ENCODE results near the gene S100A3. TPM values are rescaled to one million over a fixed set of nuclear protein-coding genes. Genes with fewer than 3 reads are reported as not detected.

The S100A3 gene
- total and polyA plus RNA-seq, 2 of the 13 experiments (the other 11 are each of a cell fraction or from before 2014, with no cell fraction given): 2.5 to 4.5 TPM

DNA sequence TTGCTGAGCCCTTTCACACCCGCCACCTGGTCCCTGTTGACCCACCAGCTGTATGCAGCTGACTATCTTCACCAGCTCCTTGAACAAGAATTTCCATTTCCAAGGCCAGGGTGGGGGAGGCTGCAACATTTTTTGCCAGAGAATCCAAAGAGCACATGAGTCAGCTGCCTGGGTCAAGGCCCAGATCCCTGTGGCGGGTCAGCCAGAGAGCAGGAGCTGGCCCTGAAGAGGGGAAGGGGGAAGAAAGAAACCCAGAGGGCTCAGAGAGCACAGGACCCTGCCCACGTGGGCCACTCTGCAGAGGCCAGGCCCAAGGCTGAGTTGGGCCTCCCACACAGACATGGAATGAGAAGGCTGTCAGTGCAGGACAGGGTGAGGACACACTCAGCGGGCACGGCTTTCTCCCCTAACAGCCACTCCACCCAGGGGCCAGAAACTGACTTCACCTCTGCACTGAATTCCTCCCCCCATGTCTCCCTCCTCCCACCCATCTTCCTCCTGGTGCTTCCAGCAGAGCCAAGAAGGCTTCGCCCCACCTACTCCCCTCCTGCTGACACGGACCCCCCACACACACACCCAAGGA is 42.1 kb downstream of the S100A3 start (continued):
- TF ChIP-seq, protein P1, sequence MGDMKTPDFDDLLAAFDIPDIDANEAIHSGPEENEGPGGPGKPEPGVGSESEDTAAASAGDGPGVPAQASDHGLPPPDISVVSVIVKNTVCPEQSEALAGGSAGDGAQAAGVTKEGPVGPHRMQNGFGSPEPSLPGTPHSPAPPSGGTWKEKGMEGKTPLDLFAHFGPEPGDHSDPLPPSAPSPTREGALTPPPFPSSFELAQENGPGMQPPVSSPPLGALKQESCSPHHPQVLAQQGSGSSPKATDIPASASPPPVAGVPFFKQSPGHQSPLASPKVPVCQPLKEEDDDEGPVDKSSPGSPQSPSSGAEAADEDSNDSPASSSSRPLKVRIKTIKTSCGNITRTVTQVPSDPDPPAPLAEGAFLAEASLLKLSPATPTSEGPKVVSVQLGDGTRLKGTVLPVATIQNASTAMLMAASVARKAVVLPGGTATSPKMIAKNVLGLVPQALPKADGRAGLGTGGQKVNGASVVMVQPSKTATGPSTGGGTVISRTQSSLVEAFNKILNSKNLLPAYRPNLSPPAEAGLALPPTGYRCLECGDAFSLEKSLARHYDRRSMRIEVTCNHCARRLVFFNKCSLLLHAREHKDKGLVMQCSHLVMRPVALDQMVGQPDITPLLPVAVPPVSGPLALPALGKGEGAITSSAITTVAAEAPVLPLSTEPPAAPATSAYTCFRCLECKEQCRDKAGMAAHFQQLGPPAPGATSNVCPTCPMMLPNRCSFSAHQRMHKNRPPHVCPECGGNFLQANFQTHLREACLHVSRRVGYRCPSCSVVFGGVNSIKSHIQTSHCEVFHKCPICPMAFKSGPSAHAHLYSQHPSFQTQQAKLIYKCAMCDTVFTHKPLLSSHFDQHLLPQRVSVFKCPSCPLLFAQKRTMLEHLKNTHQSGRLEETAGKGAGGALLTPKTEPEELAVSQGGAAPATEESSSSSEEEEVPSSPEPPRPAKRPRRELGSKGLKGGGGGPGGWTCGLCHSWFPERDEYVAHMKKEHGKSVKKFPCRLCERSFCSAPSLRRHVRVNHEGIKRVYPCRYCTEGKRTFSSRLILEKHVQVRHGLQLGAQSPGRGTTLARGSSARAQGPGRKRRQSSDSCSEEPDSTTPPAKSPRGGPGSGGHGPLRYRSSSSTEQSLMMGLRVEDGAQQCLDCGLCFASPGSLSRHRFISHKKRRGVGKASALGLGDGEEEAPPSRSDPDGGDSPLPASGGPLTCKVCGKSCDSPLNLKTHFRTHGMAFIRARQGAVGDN (CRISPR knock-in tag; IDR thresholded peaks at IDR 0.05): peak; percentile 62
- TF ChIP-seq SOX6 (IDR thresholded peaks at IDR 0.05): no peak
- TF ChIP-seq SOX6 (CRISPR knock-in tag; IDR thresholded peaks at IDR 0.05): 0 out of 2 replicates have a peak, but pooled peaks have one; percentile 15
- TF ChIP-seq CBX2 (IDR thresholded peaks at IDR 0.05; ENCODE audit: low read depth, low read length): no peak
- no peak for TF ChIP-seq CBX2 (CRISPR knock-in tag; IDR thresholded peaks at IDR 0.05; ENCODE audit: low read depth)
- peak; percentile 72 for TF ChIP-seq NR2F6 (IDR thresholded peaks at IDR 0.05)
- TF ChIP-seq NR2F6 (CRISPR knock-in tag; IDR thresholded peaks at IDR 0.05): peak; percentile 69; the same call in 1 of the 2 replicates
- TF ChIP-seq ZNF12 (CRISPR knock-in tag; IDR thresholded peaks at IDR 0.05): no peak
- no peak for TF ChIP-seq KAT7 (CRISPR knock-in tag; IDR thresholded peaks at IDR 0.05; ENCODE audit: borderline replicate concordance)
- TF ChIP-seq, protein P2, sequence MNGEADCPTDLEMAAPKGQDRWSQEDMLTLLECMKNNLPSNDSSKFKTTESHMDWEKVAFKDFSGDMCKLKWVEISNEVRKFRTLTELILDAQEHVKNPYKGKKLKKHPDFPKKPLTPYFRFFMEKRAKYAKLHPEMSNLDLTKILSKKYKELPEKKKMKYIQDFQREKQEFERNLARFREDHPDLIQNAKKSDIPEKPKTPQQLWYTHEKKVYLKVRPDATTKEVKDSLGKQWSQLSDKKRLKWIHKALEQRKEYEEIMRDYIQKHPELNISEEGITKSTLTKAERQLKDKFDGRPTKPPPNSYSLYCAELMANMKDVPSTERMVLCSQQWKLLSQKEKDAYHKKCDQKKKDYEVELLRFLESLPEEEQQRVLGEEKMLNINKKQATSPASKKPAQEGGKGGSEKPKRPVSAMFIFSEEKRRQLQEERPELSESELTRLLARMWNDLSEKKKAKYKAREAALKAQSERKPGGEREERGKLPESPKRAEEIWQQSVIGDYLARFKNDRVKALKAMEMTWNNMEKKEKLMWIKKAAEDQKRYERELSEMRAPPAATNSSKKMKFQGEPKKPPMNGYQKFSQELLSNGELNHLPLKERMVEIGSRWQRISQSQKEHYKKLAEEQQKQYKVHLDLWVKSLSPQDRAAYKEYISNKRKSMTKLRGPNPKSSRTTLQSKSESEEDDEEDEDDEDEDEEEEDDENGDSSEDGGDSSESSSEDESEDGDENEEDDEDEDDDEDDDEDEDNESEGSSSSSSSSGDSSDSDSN (CRISPR knock-in tag; IDR thresholded peaks at IDR 0.05): no peak
- no peak for TF ChIP-seq AHR (CRISPR knock-in tag; IDR thresholded peaks at IDR 0.05)
- TF ChIP-seq, protein P3, sequence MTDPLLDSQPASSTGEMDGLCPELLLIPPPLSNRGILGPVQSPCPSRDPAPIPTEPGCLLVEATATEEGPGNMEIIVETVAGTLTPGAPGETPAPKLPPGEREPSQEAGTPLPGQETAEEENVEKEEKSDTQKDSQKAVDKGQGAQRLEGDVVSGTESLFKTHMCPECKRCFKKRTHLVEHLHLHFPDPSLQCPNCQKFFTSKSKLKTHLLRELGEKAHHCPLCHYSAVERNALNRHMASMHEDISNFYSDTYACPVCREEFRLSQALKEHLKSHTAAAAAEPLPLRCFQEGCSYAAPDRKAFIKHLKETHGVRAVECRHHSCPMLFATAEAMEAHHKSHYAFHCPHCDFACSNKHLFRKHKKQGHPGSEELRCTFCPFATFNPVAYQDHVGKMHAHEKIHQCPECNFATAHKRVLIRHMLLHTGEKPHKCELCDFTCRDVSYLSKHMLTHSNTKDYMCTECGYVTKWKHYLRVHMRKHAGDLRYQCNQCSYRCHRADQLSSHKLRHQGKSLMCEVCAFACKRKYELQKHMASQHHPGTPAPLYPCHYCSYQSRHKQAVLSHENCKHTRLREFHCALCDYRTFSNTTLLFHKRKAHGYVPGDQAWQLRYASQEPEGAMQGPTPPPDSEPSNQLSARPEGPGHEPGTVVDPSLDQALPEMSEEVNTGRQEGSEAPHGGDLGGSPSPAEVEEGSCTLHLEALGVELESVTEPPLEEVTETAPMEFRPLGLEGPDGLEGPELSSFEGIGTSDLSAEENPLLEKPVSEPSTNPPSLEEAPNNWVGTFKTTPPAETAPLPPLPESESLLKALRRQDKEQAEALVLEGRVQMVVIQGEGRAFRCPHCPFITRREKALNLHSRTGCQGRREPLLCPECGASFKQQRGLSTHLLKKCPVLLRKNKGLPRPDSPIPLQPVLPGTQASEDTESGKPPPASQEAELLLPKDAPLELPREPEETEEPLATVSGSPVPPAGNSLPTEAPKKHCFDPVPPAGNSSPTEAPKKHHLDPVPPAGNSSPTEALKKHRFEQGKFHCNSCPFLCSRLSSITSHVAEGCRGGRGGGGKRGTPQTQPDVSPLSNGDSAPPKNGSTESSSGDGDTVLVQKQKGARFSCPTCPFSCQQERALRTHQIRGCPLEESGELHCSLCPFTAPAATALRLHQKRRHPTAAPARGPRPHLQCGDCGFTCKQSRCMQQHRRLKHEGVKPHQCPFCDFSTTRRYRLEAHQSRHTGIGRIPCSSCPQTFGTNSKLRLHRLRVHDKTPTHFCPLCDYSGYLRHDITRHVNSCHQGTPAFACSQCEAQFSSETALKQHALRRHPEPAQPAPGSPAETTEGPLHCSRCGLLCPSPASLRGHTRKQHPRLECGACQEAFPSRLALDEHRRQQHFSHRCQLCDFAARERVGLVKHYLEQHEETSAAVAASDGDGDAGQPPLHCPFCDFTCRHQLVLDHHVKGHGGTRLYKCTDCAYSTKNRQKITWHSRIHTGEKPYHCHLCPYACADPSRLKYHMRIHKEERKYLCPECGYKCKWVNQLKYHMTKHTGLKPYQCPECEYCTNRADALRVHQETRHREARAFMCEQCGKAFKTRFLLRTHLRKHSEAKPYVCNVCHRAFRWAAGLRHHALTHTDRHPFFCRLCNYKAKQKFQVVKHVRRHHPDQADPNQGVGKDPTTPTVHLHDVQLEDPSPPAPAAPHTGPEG (CRISPR knock-in tag; IDR thresholded peaks at IDR 0.05): no peak
- TF ChIP-seq ZNF260 (CRISPR knock-in tag; IDR thresholded peaks at IDR 0.05; ENCODE audit: borderline replicate concordance, low read depth): no peak
- no peak for TF ChIP-seq ZNF83 (CRISPR knock-in tag; IDR thresholded peaks at IDR 0.05; ENCODE audit: borderline replicate concordance)
- TF ChIP-seq, protein P4, sequence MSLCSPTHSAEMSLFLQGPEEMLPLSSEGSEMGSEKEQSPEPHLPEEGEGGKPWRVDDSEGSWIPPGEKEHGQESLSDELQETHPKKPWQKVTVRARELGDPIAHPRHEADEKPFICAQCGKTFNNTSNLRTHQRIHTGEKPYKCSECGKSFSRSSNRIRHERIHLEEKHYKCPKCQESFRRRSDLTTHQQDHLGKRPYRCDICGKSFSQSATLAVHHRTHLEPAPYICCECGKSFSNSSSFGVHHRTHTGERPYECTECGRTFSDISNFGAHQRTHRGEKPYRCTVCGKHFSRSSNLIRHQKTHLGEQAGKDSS (CRISPR knock-in tag; IDR thresholded peaks at IDR 0.05; ENCODE audit: borderline replicate concordance, low read depth): 0 out of 2 replicates have a peak, but pooled peaks have one; percentile 55
- TF ChIP-seq ZNF460 (CRISPR knock-in tag; IDR thresholded peaks at IDR 0.05; ENCODE audit: borderline replicate concordance): no peak
- 0 out of 2 replicates have a peak, but pooled peaks have one; percentile 21 for TF ChIP-seq KDM3A (CRISPR knock-in tag; IDR thresholded peaks at IDR 0.05; ENCODE audit: low read depth)
- TF ChIP-seq MED1 (CRISPR knock-in tag; IDR thresholded peaks at IDR 0.05): peak; percentile 38; the same call in 1 of the 2 replicates

All from HepG2 (cell line).